Measurements from ENCODE around the gene ZNF277.

ZNF277 gene

DNA sequence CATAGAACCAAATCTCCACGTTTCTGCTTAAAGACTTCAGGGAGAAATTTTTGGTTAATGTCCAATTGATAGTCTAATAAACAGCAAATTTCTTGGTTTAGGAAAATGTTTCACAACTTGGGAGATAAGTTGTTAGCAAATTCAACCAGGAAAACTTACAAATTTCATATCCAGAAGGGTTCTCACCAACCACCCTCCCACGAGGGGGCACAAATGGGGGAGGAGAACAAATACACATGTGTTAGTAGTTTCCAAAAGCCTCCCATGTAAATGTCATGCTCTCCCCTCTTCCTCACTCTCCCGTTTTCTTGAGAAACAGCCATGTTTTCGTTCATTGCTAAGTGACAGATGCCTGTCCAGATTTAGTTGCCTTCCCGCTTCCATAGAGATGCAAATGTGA, 10.8 kb upstream of the ZNF277 start:
- Histone ChIP-seq H3K4me3 (ENCODE audit: low read depth in 1 of 5, low read length in 5 of 5) (no peak overlapping the region), H3K36me3 (ENCODE audit: control insufficient read depth in 5 of 5, insufficient read depth in 5 of 5, low read length in 5 of 5) (no peaks in the 10 kb centered on the region), H3K4me1 (ENCODE audit: control insufficient read depth in 5 of 5, insufficient read depth in 5 of 5, low read length in 5 of 5) (peaks cover 0 to 22% (median 6%) of the 10 kb centered on the region in 5 donors), H3K27me3 (ENCODE audit: control insufficient read depth in 5 of 5, insufficient read depth in 4 of 5, low read length in 5 of 5) (no peaks in the 10 kb centered on the region), H3K9me3 (ENCODE audit: control insufficient read depth in 5 of 5, low read length in 5 of 5) (no peaks in the 10 kb centered on the region), H3K27ac (ENCODE audit: low read depth, low read length) (no peak overlapping the region), H3K9ac (ENCODE audit: low read length in 5 of 5) (no peak overlapping the region)

DNA sequence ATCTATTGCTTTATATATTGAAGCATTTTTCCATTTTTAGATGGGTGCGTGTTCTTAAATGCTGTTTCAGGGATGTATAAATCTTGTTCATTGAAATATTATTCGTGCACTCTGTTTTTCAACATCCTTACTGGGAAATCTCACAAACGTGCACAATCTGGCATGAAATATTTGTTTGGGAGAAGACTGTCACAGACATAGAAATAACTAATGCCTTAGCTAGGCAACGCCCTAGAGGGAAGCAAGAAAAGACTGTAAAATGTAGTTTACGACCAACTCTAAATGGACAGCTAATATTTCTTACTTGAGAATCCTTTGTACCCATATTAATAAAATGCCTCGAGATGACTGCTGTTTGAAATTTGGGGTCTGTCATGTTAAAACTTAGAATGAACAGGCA, 9.2 kb upstream of the ZNF277 start:
- H3K9me3 ChIP-seq (ENCODE audit: control insufficient read depth in 5 of 5, low read length in 5 of 5) = no peaks in the 10 kb centered on the region
- no peaks in the 10 kb centered on the region for H3K27me3 ChIP-seq (ENCODE audit: control insufficient read depth in 5 of 5, insufficient read depth in 4 of 5, low read length in 5 of 5)
- H3K4me1 ChIP-seq (ENCODE audit: control insufficient read depth in 5 of 5, insufficient read depth in 5 of 5, low read length in 5 of 5) = peaks cover 0 to 18% (median 6%) of the 10 kb centered on the region in 5 donors
- H3K27ac ChIP-seq (ENCODE audit: low read depth, low read length) = no peak overlapping the region
- no peaks in the 10 kb centered on the region for H3K36me3 ChIP-seq (ENCODE audit: control insufficient read depth in 5 of 5, insufficient read depth in 5 of 5, low read length in 5 of 5)
- no peak overlapping the region for H3K9ac ChIP-seq (ENCODE audit: low read length in 5 of 5)
- H3K4me3 ChIP-seq (ENCODE audit: low read depth in 1 of 5, low read length in 5 of 5) = no peak overlapping the region

GRCh38 chr7:112199035-112199655, 7.3 kb upstream of the ZNF277 start:
- Histone ChIP-seq H3K4me3 (ENCODE audit: low read depth in 1 of 5, low read length in 5 of 5) (no peak overlapping the region), H3K36me3 (ENCODE audit: control insufficient read depth in 5 of 5, insufficient read depth in 5 of 5, low read length in 5 of 5) (no peaks in the 10 kb centered on the region), H3K9me3 (ENCODE audit: control insufficient read depth in 5 of 5, low read length in 5 of 5) (no peaks in the 10 kb centered on the region), H3K27me3 (ENCODE audit: control insufficient read depth in 5 of 5, insufficient read depth in 4 of 5, low read length in 5 of 5) (no peaks in the 10 kb centered on the region), H3K9ac (ENCODE audit: low read length in 5 of 5) (no peak overlapping the region), H3K4me1 (ENCODE audit: control insufficient read depth in 5 of 5, insufficient read depth in 5 of 5, low read length in 5 of 5) (peaks cover 0 to 27% (median 12%) of the 10 kb centered on the region in 5 donors), H3K27ac (ENCODE audit: low read depth, low read length) (no peak overlapping the region)

- H3K27me3 ChIP-seq (ENCODE audit: control insufficient read depth in 5 of 5, insufficient read depth in 4 of 5, low read length in 5 of 5) = no peaks in the 10 kb centered on the region
- no peaks in the 10 kb centered on the region for H3K36me3 ChIP-seq (ENCODE audit: control insufficient read depth in 5 of 5, insufficient read depth in 5 of 5, low read length in 5 of 5)
- no peak overlapping the region for H3K4me3 ChIP-seq (ENCODE audit: low read depth in 1 of 5, low read length in 5 of 5)
- no peak overlapping the region for H3K9ac ChIP-seq (ENCODE audit: low read length in 5 of 5)
- H3K27ac ChIP-seq (ENCODE audit: low read depth, low read length) = no peak overlapping the region
- peaks cover 0 to 32% (median 17%) of the 10 kb centered on the region in 5 donors for H3K4me1 ChIP-seq (ENCODE audit: control insufficient read depth in 5 of 5, insufficient read depth in 5 of 5, low read length in 5 of 5)
- no peaks in the 10 kb centered on the region for H3K9me3 ChIP-seq (ENCODE audit: control insufficient read depth in 5 of 5, low read length in 5 of 5)
Measured at GRCh38 chr7:112199672-112200071, 6.8 kb upstream of the ZNF277 start.

DNA sequence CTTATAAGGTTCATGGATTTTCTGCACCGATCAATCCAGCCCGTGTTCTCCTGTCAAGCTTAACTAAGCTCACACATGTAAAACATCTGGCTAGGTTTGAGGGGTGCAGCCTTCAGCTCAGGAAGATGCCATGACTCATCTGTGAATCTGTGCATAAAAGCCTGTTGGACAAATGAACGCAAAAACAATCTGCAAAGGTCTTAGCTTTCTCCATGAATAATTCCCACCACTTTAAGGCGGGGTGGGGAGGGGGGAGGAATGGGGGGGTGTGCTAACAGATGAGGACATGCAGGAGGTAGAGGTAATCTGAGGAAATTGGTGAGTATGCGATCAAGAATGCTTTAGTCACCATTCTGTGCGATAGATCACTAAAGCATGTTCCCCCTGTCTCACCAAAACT, 5.1 kb upstream of the ZNF277 start:
- no peaks in the 10 kb centered on the region for H3K9me3 ChIP-seq (ENCODE audit: control insufficient read depth in 5 of 5, low read length in 5 of 5)
- H3K4me1 ChIP-seq (ENCODE audit: control insufficient read depth in 5 of 5, insufficient read depth in 5 of 5, low read length in 5 of 5) = peaks cover 0 to 34% (median 27%) of the 10 kb centered on the region in 5 donors
- no peaks in the 10 kb centered on the region for H3K36me3 ChIP-seq (ENCODE audit: control insufficient read depth in 5 of 5, insufficient read depth in 5 of 5, low read length in 5 of 5)
- H3K27ac ChIP-seq (ENCODE audit: low read depth, low read length) = no peak overlapping the region
- no peak overlapping the region for H3K9ac ChIP-seq (ENCODE audit: low read length in 5 of 5)
- H3K4me3 ChIP-seq (ENCODE audit: low read depth in 1 of 5, low read length in 5 of 5) = no peak overlapping the region
- H3K27me3 ChIP-seq (ENCODE audit: control insufficient read depth in 5 of 5, insufficient read depth in 4 of 5, low read length in 5 of 5) = no peaks in the 10 kb centered on the region

DNA sequence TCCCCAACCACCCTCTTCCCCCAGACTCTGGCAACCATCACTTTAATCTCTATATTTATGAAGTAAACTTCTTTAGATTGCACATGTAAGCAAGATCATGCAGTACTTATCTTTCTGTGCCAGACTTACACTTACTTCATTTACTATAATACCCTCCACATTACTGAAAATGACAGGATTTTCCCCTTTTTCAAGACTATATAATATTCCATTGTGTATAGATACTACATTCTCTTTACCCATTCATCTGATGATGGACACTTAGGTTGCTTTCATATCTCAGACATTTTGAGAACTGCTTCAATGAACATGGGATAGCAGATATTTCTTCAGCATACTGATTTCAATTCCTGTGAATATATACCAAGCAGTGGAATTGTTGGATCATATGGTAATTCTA, 4.7 kb upstream of the ZNF277 start:
- Histone ChIP-seq H3K4me1 (ENCODE audit: control insufficient read depth in 5 of 5, insufficient read depth in 5 of 5, low read length in 5 of 5) (peaks cover 0 to 34% (median 27%) of the 10 kb centered on the region in 5 donors), H3K36me3 (ENCODE audit: control insufficient read depth in 5 of 5, insufficient read depth in 5 of 5, low read length in 5 of 5) (no peaks in the 10 kb centered on the region), H3K9me3 (ENCODE audit: control insufficient read depth in 5 of 5, low read length in 5 of 5) (no peaks in the 10 kb centered on the region), H3K4me3 (ENCODE audit: low read depth in 1 of 5, low read length in 5 of 5) (no peak overlapping the region), H3K27me3 (ENCODE audit: control insufficient read depth in 5 of 5, insufficient read depth in 4 of 5, low read length in 5 of 5) (no peaks in the 10 kb centered on the region), H3K9ac (ENCODE audit: low read length in 5 of 5) (no peak overlapping the region), H3K27ac (ENCODE audit: low read depth, low read length) (no peak overlapping the region)

GRCh38 chr7:112202816-112203215, 3.7 kb upstream of the ZNF277 start:
- peak overlapping the region in 1 of 5 donors; percentile 20 for H3K4me3 ChIP-seq (ENCODE audit: low read depth in 1 of 5, low read length in 5 of 5)
- no peak overlapping the region for H3K9ac ChIP-seq (ENCODE audit: low read length in 5 of 5)
- no peaks in the 10 kb centered on the region for H3K27me3 ChIP-seq (ENCODE audit: control insufficient read depth in 5 of 5, insufficient read depth in 4 of 5, low read length in 5 of 5)
- no peaks in the 10 kb centered on the region for H3K36me3 ChIP-seq (ENCODE audit: control insufficient read depth in 5 of 5, insufficient read depth in 5 of 5, low read length in 5 of 5)
- H3K27ac ChIP-seq (ENCODE audit: low read depth, low read length) = peak overlapping the region; percentile 26
- peaks cover 0 to 41% (median 36%) of the 10 kb centered on the region in 5 donors for H3K4me1 ChIP-seq (ENCODE audit: control insufficient read depth in 5 of 5, insufficient read depth in 5 of 5, low read length in 5 of 5)
- no peaks in the 10 kb centered on the region for H3K9me3 ChIP-seq (ENCODE audit: control insufficient read depth in 5 of 5, low read length in 5 of 5)

DNA sequence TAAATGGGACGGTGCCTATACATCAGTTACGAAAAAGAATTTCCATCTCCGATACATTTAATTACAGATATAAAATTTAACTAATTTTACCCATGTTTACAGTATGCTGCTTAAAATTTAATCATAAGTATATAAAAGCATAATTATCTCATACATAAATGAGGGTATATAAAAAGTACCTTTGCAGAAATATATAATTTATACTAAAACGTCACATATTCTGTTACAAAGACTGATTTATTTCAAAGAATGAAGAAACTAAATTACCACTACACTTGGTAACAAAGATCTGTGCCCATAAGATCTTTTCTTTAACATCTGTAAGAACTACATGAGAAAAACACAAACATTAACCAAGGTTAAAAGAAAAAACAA, 3.1 kb upstream of the ZNF277 start:
- H3K4me1 ChIP-seq (ENCODE audit: control insufficient read depth in 5 of 5, insufficient read depth in 5 of 5, low read length in 5 of 5) = peaks cover 0 to 41% (median 36%) of the 10 kb centered on the region in 5 donors
- H3K36me3 ChIP-seq (ENCODE audit: control insufficient read depth in 5 of 5, insufficient read depth in 5 of 5, low read length in 5 of 5) = no peaks in the 10 kb centered on the region
- no peak overlapping the region for H3K9ac ChIP-seq (ENCODE audit: low read length in 5 of 5)
- peak overlapping the region; percentile 86 for H3K27ac ChIP-seq (ENCODE audit: low read depth, low read length)
- H3K27me3 ChIP-seq (ENCODE audit: control insufficient read depth in 5 of 5, insufficient read depth in 4 of 5, low read length in 5 of 5) = no peaks in the 10 kb centered on the region
- H3K9me3 ChIP-seq (ENCODE audit: control insufficient read depth in 5 of 5, low read length in 5 of 5) = no peaks in the 10 kb centered on the region
- peak overlapping the region in 2 of 5 donors; percentile 92 to 98 for H3K4me3 ChIP-seq (ENCODE audit: low read depth in 1 of 5, low read length in 5 of 5)

DNA sequence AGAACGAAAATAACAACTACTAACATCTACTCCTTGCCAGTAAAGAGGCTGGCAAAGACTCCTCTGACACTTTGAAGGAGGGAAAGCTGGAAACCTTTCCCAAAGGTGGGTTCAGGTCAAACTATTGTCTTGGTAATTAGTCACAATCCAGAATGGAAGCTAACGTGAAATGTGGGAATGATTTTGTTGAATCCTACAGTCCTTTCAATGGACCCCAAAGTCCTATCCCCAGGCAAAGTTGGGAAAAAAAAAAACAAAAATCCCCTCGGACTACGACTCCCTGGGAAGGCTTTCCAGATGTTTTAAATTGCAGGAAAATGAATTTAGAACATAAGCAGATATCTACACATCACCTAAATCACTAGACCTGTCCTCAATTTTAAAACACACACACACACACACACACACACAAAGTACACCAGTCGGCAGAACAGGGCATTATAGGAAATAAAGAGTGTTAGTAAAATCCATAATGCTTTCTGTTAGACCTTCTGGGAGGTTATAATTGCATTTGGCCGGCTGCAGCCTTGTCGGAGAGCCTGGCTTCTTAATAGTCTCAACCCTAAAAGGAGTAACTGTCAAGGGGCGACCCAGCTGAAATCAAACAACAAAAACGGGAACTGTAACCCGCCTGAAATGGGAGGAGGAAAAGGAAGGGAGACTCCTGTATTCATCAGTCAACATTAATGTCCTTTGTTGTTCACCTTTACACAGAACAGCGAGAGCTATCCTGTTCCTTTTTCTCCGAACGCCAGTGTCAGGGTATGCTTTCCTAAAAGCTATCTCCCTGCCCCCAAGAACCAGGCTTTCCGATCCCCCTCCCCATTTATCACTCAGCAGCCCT, 1.8 kb upstream of the ZNF277 start:
- Histone ChIP-seq H3K9me3 (ENCODE audit: control insufficient read depth in 5 of 5, low read length in 5 of 5) (no peaks in the 10 kb centered on the region), H3K27ac (ENCODE audit: low read depth, low read length) (peak overlapping the region; percentile 86), H3K4me3 (ENCODE audit: low read depth in 1 of 5, low read length in 5 of 5) (peak overlapping the region; percentile 92 to 99 (median 98)), H3K36me3 (ENCODE audit: control insufficient read depth in 5 of 5, insufficient read depth in 5 of 5, low read length in 5 of 5) (no peaks in the 10 kb centered on the region), H3K27me3 (ENCODE audit: control insufficient read depth in 5 of 5, insufficient read depth in 4 of 5, low read length in 5 of 5) (no peaks in the 10 kb centered on the region), H3K4me1 (ENCODE audit: control insufficient read depth in 5 of 5, insufficient read depth in 5 of 5, low read length in 5 of 5) (peaks cover 0 to 36% (median 34%) of the 10 kb centered on the region in 5 donors), H3K9ac (ENCODE audit: low read length in 5 of 5) (peak overlapping the region; percentile 68 to 94 (median 87))

Data from subcutaneous abdominal adipose tissue (tissue), 5 donors.